HepG2 (cell line): Measurements from ENCODE around the gene RIPOR3. TPM values are rescaled to one million over a fixed set of nuclear protein-coding genes. Genes with fewer than 3 reads are reported as not detected.
A peak's percentile ranks its signal among the peaks of the same experiment; 100 is the strongest.

Experiments used
- ATAC-seq: fragments of 200-7000 bp; cut with Tn5 transposase; 3 replicates; pipeline ENCODE4 v1.9.1; 2020; ENCODE audit warnings: mild to moderate bottlenecking, moderate library complexity
- BruUV-seq: library from RNA; stranded (reverse); fragments of 400-500 nt; replicated peaks from 2 replicates; lab custom pipeline; 2021; lab: Mats Ljungman, UMichigan
- CTCF ChIA-PET: fragments of 300-600 bp; formaldehyde crosslinking; extraction: SDS; loops from one replicate; lab custom pipeline; 2021; ENCODE audit warnings: low total read pairs, inconsistent platforms, low intra/inter-chr PET ratio; lab: Yijun Ruan, JAX
- POLR2A ChIA-PET: fragments of 350-600 bp; sonication (Branson Sonifier 250); formaldehyde crosslinking; loops from one replicate; lab custom pipeline; 2020; ENCODE audit warnings: antibody characterized with exemption, inconsistent platforms; lab: Yijun Ruan, JAX
- DNase-seq: peaks from one replicate; pipeline ENCODE4 v3.0.0-alpha.2; 2015; ENCODE audit warnings: low spot score
- FAIRE-seq: peaks from 3 replicates; lab custom pipeline; 2011; peaks lifted over from hg19 to GRCh38; lab: Jason Lieb, UNC
- H2AFZ ChIP-seq: one replicate; pipeline ENCODE4 v1.6.1; 2011; ENCODE audit warnings: low read length, inconsistent platforms
- H3K27ac ChIP-seq: fragments of 300-600 bp; 3 replicates; pipeline ENCODE4 v1.8.0; 2011; ENCODE audit warnings: mixed run types, mild to moderate bottlenecking, mixed read lengths, low read length, inconsistent platforms; ENCODE audit not compliant: insufficient read depth; ENCODE audit errors: extremely low read length
- H3K27me3 ChIP-seq, 2 experiments: fragments of 200-600 bp in 1 of 2; 2 replicates in 1 of 2; 3 replicates in 1 of 2; pipeline versions ENCODE4 v1.6.0 to v1.8.0; 2011; ENCODE audit warnings: low read length in 2 of 2, mild to moderate bottlenecking in 2 of 2, moderate library complexity in 2 of 2, inconsistent platforms in 1 of 2; ENCODE audit not compliant: insufficient read depth in 2 of 2, control insufficient read depth in 1 of 2
- H3K36me3 ChIP-seq, 2 experiments: fragments of 200-600 bp in 1 of 2; replicated peaks in 1 of 2; 2 replicates in 1 of 2; 3 replicates in 1 of 2; pipeline versions ENCODE4 v1.5.1 to v1.8.0; 2011; ENCODE audit warnings: low read length in 2 of 2, inconsistent platforms in 1 of 2; ENCODE audit not compliant: insufficient read depth in 2 of 2, control insufficient read depth in 1 of 2
- H3K4me1 ChIP-seq: 2 replicates; pipeline ENCODE4 v1.5.1; 2012; ENCODE audit warnings: low read length, inconsistent platforms; ENCODE audit not compliant: insufficient read depth
- H3K4me2 ChIP-seq: 2 replicates; pipeline ENCODE4 v1.6.0; 2011; ENCODE audit warnings: low read depth, low read length, inconsistent platforms
- H3K4me3 ChIP-seq, 3 experiments: fragments of 200-600 bp in 1 of 3; sonication (generic), shearing (Covaris generic) in 1 of 3; replicated peaks in 1 of 3; 2 replicates each; pipeline ENCODE4 v1.5.1; 2011 to 2016; ENCODE audit warnings: low read length in 3 of 3, inconsistent platforms in 2 of 3, low read depth in 2 of 3, mild to moderate bottlenecking in 2 of 3, control low read depth in 1 of 3, mixed read lengths in 1 of 3; ENCODE audit not compliant: insufficient read depth in 1 of 3
- H3K79me2 ChIP-seq: one replicate; pipeline ENCODE4 v1.6.1; 2011; ENCODE audit warnings: low read length, inconsistent platforms; ENCODE audit not compliant: insufficient read depth
- H3K9ac ChIP-seq: 2 replicates; pipeline ENCODE4 v1.6.0; 2011; ENCODE audit warnings: mild to moderate bottlenecking, low read depth, low read length, inconsistent platforms; ENCODE audit not compliant: insufficient read depth
- H3K9me3 ChIP-seq: 2 replicates; pipeline ENCODE4 v1.5.1; 2012; ENCODE audit warnings: mild to moderate bottlenecking, low read length
- H4K20me1 ChIP-seq: 2 replicates; pipeline ENCODE4 v1.6.0; 2011; ENCODE audit warnings: inconsistent platforms, mild to moderate bottlenecking, low read length, moderate library complexity; ENCODE audit not compliant: insufficient read depth
- AGO2 ChIP-seq: fragments of 200-400 bp; formaldehyde crosslinking; optimal IDR thresholded peaks from 2 replicates; pipeline ENCODE3; 2017; ENCODE audit warnings: mild to moderate bottlenecking, low read depth, low read length, moderate library complexity
- HNRNPLL ChIP-seq: fragments of 200-400 bp; formaldehyde crosslinking; IDR thresholded peaks from 2 replicates; pipeline ENCODE4 v1.6.1; 2017; ENCODE audit warnings: mild to moderate bottlenecking, low read depth, low read length; ENCODE audit not compliant: poor library complexity, severe bottlenecking
- POLR2G ChIP-seq: fragments of 200-400 bp; formaldehyde crosslinking; IDR thresholded peaks from 2 replicates; pipeline ENCODE4 v1.6.1; 2018; ENCODE audit warnings: mild to moderate bottlenecking, low read depth, low read length, moderate library complexity
- THAP7 ChIP-seq: sonication (generic); formaldehyde crosslinking; IDR thresholded peaks from 2 replicates; pipeline ENCODE4 v1.8.1; 2023; ENCODE audit warnings: mild to moderate bottlenecking, missing genetic modification reagents
- ZBTB38 ChIP-seq: sonication (generic); formaldehyde crosslinking; IDR thresholded peaks from 2 replicates; pipeline ENCODE4 v1.5.1; 2020; ENCODE audit warnings: mild to moderate bottlenecking, missing genetic modification reagents
- ZC3H4 ChIP-seq: sonication (generic); formaldehyde crosslinking; IDR thresholded peaks from 2 replicates; pipeline ENCODE4 v1.4.0; 2020; ENCODE audit warnings: missing genetic modification reagents, borderline replicate concordance
- ZNF224 ChIP-seq: sonication (generic); formaldehyde crosslinking; IDR thresholded peaks from 2 replicates; pipeline ENCODE4 v1.5.0; 2020; ENCODE audit warnings: mild to moderate bottlenecking, missing genetic modification reagents
- ZNF3 ChIP-seq: IDR thresholded peaks from 2 replicates; pipeline ENCODE4 v1.7.0; 2017; ENCODE audit warnings: inconsistent platforms
- ZNF432 ChIP-seq: sonication (generic); formaldehyde crosslinking; IDR thresholded peaks from 2 replicates; pipeline ENCODE4 v1.5.0; 2020; ENCODE audit warnings: missing genetic modification reagents, mild to moderate bottlenecking, borderline replicate concordance
- ZNF513 ChIP-seq: sonication (generic); formaldehyde crosslinking; conservative IDR thresholded peaks from 2 replicates; pipeline ENCODE4 v1.5.0; 2020; ENCODE audit warnings: missing genetic modification reagents
- ZNF749 ChIP-seq: sonication (generic); formaldehyde crosslinking; IDR thresholded peaks from 2 replicates; pipeline ENCODE4 v1.8.0; 2022; ENCODE audit warnings: mild to moderate bottlenecking, missing genetic modification reagents, moderate library complexity, borderline replicate concordance
- WGBS: methylation state at CpG from one replicate; pipeline ENCODE4 v1.1.6; 2017; ENCODE audit warnings: low lambda C conversion rate; 5-methylcytosine and 5-hydroxymethylcytosine counted together
- in situ Hi-C: cut with HindIII; loops from 2 replicates; pipeline ENCODE4 v1.10.0; 2017; ENCODE audit warnings: low pct_unique_long_range_greater_than_20kb; ENCODE audit not compliant: extremely low pct_ligation_motif_present
- intact Hi-C: fragments of 100-400 bp; cut with micrococcal nuclease; formaldehyde crosslinking; loops from one replicate; pipeline ENCODE4 v1.10.0; 2022; ENCODE audit not compliant: unreplicated experiment
- polyA plus RNA-seq, 8 experiments: library from polyadenylated mRNA; depleted of rRNA in 3 of 8; stranded (reverse) in 7 of 8; unstranded in 1 of 8; fragments of >200 nt; fragmentation: Illumina TruSeq in 4 of 8; extraction: Trizol in 4 of 8; gene quantifications; 2 replicates each; pipeline versions ENCODE4 v1.2.1 to v1.2.3, GENCODE V29; 2011 to 2016; ENCODE audit warnings: low read depth in 4 of 8, missing spikeins in 1 of 8, mixed read lengths in 1 of 8; ENCODE audit not compliant: insufficient read depth in 1 of 8
- total RNA-seq, 5 experiments: library from RNA; depleted of rRNA; stranded (reverse); fragments of >200 nt; fragmentation: Illumina TruSeq; extraction: Trizol; gene quantifications; 2 replicates each; pipeline ENCODE4 v1.2.3, GENCODE V29; 2016; ENCODE audit warnings: low read depth in 1 of 5
- TF ChIP-seq, protein P1 (sequence below): sonication (generic); formaldehyde crosslinking; IDR thresholded peaks from 2 replicates; pipeline ENCODE4 v1.8.1; 2023; ENCODE audit warnings: mild to moderate bottlenecking, missing genetic modification reagents
- TF ChIP-seq, protein P2 (sequence below): sonication (generic); formaldehyde crosslinking; IDR thresholded peaks from 2 replicates; pipeline ENCODE4 v1.4.0; 2020; ENCODE audit warnings: missing genetic modification reagents
- TF ChIP-seq, protein P3 (sequence below): sonication (generic); formaldehyde crosslinking; IDR thresholded peaks from 2 replicates; pipeline ENCODE4 v1.8.0; 2022; ENCODE audit warnings: low read depth, missing genetic modification reagents

Gene RIPOR3
- total and polyA plus RNA-seq, 2 of the 13 experiments (the other 11 are each of a cell fraction or from before 2014, with no cell fraction given): 0.18 TPM; not detected in 1

DNA sequence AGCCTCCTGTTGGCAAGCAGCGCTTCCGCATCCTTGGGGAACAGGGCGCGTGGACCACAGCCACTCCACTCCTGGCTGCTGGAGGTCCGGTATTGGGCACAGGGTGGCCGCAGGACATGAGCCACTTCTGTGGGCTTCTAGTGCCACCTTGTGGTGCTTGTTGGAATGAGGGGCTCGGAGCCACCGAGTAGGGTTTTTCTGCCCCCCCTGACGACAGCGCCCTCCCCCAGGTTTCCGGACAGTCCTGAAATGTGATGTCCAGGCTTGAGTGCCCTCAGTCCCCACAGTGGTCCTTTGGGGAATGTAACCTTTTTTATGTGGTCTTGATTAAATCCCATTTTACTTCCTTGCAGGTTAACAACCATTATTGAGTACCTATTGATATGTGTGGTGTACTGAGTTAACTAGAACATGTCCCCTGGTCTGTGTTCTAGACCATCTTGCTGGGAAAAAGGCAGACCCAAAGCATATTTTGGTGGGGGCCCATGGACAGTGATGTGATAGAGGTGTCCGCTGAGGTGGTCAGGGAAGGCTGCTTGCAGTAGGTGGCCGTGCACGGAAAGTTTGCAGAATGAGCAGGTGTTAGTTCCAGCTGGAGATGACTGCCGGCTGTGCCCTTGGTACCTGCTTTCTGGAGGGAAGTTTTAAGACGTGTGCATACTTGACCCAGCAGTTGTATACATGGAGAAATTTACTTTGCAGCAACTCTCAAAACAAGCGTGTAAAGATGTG lies 111.2 kb downstream of the RIPOR3 start:
- Histone ChIP-seq H3K27ac (no peak overlapping the region), H4K20me1 (no peaks in the 10 kb centered on the region), H3K4me1 (no peaks in the 10 kb centered on the region), H3K36me3 (peaks cover 55 to 86% of the 10 kb centered on the region in 2 experiments), H3K79me2 (no peaks in the 10 kb centered on the region), H3K9me3 (no peaks in the 10 kb centered on the region), H3K4me3 (no peak overlapping the region), H3K27me3 (no peaks in the 10 kb centered on the region), H3K9ac (no peak overlapping the region), H2AFZ (no peak overlapping the region), H3K4me2 (no peak overlapping the region)
- 61% methylated on average over 17 of the region's 17 CpGs for WGBS
- in situ Hi-C loops (loop anchor here (10.0 kb wide), 1 partner anchor 465 kb away; the partner anchor contains the start of gene UBE2V1), intact Hi-C loops (loop anchor here (1.0 to 5.0 kb wide), 4 partner anchors 102 to 458 kb away; no protein-coding TSS in a partner anchor)
- no TSS peak for BruUV-seq
- ATAC-seq (peak; percentile 87), FAIRE-seq (peak; percentile 93), DNase-seq (peak; percentile 70)
- ChIA-PET CTCF (interaction anchor here (1.0 to 6.2 kb wide), 8 partner anchors 9 to 459 kb away, joined by 3 to 45 read pairs (median 6); partner anchors contain the start of gene CEBPB), POLR2A (no interaction called here)
- TF ChIP-seq ZNF432 (CRISPR knock-in tag) (no peak), HNRNPLL (no peak), AGO2 (no peak), THAP7 (0 out of 2 replicates have a peak, but pooled peaks have one; percentile 48), ZNF513 (0 out of 2 replicates have a peak, but pooled peaks have one; percentile 16), ZNF224 (no peak), ZNF749 (CRISPR knock-in tag) (no peak), POLR2G (no peak), ZBTB38 (CRISPR knock-in tag) (peak; percentile 61; the same call in 1 of the 2 replicates), ZC3H4 (CRISPR knock-in tag) (no peak), ZNF3 (CRISPR knock-in tag) (no peak)
- TF ChIP-seq, protein P1, sequence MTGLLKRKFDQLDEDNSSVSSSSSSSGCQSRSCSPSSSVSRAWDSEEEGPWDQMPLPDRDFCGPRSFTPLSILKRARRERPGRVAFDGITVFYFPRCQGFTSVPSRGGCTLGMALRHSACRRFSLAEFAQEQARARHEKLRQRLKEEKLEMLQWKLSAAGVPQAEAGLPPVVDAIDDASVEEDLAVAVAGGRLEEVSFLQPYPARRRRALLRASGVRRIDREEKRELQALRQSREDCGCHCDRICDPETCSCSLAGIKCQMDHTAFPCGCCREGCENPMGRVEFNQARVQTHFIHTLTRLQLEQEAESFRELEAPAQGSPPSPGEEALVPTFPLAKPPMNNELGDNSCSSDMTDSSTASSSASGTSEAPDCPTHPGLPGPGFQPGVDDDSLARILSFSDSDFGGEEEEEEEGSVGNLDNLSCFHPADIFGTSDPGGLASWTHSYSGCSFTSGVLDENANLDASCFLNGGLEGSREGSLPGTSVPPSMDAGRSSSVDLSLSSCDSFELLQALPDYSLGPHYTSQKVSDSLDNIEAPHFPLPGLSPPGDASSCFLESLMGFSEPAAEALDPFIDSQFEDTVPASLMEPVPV (CRISPR knock-in tag): 0 out of 2 replicates have a peak, but pooled peaks have one; percentile 50
- TF ChIP-seq, protein P2, sequence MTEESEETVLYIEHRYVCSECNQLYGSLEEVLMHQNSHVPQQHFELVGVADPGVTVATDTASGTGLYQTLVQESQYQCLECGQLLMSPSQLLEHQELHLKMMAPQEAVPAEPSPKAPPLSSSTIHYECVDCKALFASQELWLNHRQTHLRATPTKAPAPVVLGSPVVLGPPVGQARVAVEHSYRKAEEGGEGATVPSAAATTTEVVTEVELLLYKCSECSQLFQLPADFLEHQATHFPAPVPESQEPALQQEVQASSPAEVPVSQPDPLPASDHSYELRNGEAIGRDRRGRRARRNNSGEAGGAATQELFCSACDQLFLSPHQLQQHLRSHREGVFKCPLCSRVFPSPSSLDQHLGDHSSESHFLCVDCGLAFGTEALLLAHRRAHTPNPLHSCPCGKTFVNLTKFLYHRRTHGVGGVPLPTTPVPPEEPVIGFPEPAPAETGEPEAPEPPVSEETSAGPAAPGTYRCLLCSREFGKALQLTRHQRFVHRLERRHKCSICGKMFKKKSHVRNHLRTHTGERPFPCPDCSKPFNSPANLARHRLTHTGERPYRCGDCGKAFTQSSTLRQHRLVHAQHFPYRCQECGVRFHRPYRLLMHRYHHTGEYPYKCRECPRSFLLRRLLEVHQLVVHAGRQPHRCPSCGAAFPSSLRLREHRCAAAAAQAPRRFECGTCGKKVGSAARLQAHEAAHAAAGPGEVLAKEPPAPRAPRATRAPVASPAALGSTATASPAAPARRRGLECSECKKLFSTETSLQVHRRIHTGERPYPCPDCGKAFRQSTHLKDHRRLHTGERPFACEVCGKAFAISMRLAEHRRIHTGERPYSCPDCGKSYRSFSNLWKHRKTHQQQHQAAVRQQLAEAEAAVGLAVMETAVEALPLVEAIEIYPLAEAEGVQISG (CRISPR knock-in tag): peak; percentile 55
- TF ChIP-seq, protein P3, sequence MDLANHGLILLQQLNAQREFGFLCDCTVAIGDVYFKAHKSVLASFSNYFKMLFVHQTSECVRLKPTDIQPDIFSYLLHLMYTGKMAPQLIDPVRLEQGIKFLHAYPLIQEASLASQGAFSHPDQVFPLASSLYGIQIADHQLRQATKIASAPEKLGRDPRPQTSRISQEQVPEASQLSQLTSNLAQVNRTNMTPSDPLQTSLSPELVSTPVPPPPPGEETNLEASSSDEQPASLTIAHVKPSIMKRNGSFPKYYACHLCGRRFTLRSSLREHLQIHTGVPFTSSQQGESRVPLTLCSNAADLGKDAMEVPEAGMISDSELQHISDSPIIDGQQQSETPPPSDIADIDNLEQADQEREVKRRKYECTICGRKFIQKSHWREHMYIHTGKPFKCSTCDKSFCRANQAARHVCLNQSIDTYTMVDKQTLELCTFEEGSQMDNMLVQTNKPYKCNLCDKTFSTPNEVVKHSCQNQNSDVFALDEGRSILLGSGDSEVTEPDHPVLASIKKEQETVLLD: no peak
